ENCODE data around the gene SAE1.
"Not testable (repeated sequence)": the region's sequence is repeated elsewhere in the genome, so short reads cannot be mapped to it uniquely, and the experiment has no call there.

The SAE1 gene

DNA sequence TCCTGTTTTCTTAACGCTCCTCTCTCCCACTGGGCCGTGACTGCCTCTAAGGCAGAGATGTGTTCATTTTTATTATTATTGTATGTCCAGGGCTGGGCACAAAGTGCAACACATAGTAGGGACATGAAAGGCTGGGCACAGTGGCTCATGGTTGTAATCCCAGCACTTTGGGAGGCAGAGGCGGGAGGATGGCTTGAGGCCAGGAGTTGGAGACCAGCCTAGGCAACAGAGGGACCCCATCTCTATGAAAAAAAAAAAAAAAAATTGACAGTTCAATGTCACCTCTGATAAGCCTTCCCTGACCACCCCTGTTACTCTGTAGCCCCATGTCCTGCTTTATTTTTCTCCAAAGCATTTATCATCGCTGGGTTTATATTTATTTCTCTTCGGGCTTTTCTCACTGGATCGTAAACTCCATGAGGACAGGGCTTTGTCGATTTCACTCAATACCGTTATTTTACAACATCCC, 481 bp upstream of the SAE1 start:
- no peak for DNase-seq

DNA sequence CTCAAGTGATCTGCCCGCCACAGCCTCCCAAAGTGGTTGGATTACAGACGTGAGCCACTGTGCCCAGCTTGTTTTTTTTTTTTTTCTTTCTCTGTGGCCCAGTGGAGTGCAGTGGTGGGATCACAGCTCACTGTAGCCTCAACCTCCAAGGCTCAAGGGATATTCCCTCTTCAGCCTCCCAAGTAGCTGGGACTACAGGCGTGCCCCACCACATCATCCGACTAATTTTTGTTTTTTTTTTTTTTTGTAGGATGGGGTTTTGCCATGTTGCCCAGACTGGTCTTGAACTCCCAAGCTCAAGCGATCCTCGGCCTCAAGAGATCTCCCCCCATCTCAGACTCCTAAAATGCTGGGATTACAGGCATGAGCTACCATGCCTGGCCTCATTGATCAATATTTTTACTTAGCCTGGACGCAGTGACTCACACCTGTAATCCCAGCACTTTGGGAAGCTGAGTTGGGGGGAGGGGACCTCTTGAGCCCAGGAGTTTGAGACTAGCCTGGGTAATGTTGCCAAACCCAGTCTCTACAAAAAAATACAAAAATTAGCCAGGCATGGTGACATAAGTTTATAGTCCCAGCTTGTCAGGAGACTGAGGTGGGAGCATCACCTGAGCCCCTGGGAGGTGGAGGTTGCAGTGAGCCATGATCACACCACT, 1.7 kb downstream of the SAE1 start:
- no peak for DNase-seq

DNA sequence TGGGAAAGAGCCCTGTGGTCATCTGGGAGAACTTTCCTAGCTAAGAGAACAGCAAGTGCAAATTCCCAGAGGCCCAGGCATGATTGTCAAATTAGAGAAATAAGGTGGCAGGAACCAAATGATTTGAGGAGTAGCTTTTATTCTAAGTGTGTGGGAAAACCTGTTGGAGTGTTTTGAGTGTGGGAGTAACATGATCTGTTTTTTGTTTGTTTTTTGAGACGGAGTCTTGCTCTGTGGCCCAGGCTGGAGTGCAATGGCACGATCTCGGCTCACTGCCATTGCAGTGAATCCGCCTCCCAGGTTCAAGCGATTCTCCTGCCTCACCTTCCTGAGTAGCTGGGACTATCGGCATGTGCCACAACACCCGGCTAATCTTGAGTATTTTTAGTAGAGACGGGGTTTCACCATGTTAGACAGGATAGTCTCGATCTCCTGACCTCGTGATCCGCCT, 2.4 kb downstream of the SAE1 start:
- no peak for DNase-seq

DNA sequence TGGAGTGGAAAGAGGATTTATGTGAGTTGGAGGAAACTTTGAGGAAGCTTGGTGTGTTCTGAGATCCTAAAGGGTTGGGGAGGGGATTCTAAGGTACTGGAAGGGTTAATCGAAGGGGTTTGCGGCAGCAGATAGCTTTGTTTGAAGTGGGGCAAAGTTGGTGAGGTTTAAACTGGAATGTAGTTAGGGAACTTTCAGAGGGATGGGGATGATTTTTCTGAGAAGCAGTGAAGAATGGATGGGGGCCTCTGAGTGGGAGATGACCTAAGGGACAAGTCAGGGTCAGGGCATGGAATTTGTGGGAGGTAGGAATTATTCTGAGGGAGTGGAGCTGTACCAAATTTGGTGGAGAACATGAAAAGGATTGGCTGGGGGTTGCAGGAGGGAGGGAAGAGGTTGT, 3.9 kb downstream of the SAE1 start:
- no peak for DNase-seq

DNA sequence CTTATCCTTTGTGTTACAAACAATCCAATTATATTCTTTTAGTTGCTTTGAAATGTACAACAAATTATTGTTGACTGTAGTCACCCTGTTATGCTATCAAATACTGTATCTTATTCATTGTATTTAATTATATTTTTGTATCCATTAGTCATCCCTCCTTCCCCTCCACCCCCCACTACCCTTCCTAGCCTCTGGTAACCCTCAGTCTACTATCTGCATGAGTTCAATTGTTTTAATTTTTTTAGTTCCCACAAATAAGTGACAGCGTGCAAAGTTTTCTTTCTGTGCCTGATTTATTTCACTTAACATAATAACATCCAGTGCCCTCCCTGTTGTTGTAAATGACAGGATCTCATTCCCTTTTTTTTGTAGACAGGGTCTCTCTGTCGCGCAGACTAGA, 4.5 kb downstream of the SAE1 start:
- no peak for DNase-seq

DNA sequence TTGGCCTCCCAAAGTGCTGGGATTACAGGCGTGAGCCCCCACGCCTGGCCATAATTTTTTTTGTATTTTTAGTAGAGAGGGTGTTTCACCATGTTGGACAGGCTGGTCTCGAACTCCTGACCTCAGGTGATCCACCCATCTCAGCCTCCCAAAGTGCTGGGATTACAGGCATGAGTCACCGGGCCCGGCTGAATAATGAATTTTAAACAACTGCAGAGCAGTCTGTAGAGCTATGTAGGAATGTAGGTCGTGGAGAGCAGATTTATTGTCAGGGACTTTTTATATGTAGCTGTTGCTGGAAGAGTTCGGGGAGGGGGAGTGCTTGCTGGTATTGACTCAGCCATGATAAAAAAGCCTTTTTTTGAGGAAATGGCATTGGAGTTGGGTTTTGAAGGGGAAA, 10.6 kb downstream of the SAE1 start:
- DNase-seq = not testable (repeated sequence)

DNA sequence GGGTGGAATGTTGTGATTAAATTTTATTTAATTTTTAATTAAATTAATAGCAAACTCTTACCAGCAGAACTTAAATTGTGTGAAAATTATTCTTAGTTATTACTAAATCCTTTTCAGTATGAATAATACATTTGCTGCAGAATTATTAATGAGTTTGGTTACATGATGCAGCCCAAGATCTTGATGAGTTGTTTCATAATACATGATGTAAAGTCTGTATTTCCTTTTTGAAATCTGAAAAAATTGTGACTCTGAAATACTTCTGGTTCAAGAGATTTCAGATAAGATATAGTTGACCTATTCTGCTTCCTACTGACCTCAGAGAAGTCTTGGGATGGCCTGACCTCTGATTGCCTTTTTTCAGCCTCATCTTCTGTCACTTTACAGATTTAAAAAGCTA, 11.1 kb downstream of the SAE1 start:
- DNase-seq = peak in 2 of 4 experiments; percentile 10 to 11

DNA sequence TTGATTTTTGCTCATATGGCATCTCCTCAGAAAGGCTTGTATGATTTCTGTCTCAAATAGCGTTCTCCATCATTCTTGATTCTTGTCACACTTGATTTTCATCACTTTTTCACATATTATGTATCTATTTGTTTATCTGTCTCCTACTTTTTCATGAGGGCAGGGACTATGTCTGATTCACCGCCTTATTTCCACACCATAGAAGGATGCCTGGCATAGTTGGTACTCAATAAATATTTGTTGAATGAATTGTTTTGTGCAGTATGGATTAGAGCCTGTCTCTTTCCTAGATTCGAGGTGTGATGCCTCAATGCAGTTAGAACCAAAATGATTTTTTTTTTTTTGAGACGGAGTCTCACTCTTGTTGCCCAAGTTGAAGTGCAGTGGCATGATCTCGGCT, 12.1 kb downstream of the SAE1 start:
- DNase-seq = no peak

DNA sequence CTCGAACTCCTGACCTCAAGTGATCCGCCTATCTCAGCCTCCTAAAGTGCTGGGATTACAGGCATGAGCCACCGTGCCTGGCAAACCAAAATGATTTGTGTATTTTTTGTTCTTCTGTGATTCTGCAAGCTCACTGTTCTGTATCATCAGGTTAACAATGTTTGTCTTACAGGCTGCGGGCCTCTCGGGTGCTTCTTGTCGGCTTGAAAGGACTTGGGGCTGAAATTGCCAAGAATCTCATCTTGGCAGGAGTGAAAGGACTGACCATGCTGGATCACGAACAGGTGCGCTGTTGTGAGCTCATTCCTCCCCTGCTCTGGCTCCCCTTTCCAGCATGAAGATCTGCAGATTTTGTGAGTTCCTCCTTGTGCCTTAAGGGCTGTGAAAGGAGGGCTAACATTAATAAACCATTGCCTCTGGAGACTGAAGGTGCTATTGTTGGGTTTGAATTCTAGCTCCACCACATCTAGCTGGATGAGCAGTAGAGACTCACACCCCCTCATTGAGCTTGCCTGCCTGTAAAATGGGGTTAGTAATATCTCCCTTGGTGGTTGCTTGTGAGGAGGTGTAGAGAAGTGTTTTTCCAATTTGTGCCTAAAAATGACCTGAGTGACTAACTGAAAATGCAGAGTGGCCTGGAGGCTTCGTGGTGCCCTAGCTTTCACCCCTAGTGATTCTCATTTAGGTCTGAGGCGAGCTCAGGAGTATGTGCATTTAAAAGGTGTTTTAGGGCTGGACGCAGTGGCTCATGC, 12.9 kb downstream of the SAE1 start:
- no peak for DNase-seq

DNA sequence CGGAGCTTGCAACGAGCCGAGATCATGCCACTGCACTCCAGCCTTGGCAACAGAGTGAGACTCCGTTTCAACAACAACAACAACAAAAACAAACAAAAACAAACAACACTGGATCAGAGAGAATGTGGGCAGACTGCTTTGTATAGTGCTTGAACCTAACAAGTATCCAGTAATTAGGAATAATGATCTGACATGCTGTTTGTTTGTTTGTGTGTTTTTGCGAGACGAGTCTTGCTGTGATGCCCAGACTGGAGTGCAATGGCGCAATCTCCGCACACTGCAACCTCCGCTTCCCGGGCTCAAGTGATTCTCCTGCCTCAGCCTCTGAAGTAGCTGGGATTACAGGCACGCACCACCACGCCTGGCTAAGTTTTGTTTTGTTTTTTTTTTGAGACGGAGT, 14.0 kb downstream of the SAE1 start:
- no peak for DNase-seq

DNA sequence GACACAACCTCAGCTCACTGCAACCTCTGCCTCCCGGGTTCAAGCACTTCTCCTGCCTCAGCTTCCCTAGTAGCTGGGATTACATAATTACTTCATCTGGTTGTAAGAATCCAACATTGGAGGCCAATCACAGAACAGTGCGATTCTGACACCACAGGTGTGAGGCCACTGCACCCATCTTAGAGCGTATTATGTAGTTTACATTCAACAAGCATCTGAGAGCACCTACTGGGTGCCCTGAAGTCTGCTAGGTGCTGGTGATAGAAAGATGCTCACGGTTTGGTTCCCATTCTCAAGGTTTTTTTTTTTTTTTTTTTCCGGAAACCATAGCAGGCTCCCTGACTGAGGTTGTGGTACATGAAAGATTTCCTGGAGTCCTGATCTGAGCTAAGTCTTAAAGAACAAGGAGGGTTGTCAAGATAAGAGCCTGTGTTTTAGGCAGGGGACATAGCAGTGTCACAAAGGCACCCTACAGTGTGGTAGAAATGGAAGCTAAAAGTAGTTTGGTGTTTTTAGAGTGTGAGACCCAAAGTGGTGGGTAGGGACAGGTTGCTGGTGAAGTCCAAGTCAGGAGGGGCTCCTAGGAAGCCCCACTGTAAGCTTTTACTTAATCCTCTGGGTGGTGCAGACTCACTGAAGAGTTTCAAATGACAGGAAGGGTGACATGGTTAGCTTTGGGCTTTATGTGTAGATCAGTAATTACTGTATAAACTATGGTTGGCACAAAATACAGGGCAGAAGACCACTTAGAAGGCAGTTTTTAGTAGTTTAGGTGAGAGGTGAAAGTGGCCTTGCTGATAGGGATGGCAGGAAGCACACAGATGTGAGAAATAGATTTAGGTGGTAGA, 15.2 kb downstream of the SAE1 start:
- DNase-seq = no peak

DNA sequence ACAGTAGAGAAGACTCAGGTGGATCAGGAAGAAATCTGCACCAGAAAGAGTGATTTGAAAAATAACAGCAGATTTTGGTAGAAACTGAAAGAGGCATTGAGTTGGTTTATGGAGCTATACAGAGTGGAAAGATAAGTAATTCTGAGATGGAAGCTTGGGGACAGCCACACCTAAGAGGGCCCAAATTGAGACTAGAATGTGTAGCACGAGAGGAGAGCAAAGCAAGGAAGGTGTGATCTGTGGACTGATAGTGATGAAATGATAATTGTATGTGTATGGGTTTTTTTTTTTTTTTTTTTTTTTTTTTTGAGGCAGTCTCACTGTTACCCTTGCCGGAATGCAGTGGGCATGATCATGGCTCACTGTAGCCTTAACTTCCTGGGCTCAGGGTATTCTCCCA, 16.3 kb downstream of the SAE1 start:
- no peak for DNase-seq

DNA sequence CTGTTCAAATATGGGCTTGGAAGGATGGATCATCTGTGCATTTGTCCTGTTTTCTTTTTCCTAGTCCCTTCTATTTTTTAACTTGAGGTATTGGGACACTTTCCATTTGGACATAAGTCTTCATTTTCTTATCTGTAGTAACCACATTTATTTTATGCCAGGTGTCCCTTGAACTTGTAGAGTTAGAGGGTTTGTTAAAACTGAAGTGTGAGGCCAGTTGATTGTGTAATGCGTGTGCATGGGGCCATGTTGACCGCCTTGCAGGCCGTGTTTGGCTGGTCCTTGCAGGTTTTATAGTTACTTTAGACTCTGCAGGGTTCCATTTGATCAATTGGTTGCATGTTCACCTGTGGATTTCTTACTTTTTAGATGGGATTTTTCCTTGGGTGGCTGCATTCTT, 21.0 kb downstream of the SAE1 start:
- DNase-seq = no peak

DNA sequence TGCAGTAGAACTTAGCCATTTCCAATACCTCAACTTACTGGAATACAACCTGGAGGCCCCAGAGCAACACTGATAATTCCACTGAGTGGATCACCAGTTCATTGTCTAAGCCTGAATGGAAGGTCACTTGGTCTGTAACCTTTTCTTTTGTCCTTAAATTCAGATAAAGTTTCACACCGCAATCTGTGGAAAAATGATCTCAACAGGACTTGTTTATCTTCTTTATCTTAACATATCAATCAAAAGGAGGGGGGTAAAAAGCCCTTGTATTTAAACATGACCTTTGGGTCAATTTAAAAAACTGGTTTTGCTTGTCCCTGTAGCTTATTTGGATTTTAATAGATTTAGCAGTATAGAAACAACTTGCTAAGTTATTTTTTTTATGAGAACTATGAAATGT, 21.6 kb downstream of the SAE1 start:
- DNase-seq = no peak

DNA sequence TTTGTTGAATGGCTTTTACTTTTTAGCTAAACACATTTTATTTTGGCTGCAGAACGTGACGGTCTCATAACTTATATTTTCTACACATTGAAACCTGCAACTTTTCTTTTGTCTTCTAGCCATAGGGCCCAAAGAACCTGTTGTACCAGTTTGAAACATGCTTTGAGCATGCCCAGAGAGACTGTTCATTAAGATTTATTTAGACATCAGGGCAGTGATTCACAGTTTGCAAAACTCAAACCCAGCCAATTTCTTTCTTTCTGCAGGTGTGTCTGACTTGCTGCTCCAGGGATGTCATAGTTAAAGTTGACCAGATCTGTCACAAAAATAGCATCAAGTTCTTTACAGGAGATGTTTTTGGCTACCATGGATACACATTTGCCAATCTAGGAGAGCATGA, 22.0 kb downstream of the SAE1 start:
- DNase-seq = no peak

DNA sequence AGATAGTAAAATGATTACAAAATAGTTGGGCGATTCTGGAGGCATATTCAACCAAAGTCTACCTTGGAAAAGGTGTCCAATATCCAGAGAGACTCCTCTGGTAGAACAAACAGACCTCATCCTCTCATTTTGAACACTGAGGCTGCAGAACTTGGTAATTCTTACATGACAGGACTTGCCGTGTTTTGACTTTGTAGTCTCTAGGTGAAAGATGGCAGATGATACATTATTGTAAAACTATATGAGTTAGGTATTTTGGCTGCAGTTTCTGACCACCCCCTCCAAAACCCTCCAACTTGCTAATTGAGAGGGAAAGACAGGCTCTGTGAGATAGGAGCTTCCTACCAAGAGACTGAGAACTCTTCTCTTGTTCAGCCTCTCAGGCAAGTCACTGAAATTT, 22.6 kb downstream of the SAE1 start:
- DNase-seq = no peak

DNA sequence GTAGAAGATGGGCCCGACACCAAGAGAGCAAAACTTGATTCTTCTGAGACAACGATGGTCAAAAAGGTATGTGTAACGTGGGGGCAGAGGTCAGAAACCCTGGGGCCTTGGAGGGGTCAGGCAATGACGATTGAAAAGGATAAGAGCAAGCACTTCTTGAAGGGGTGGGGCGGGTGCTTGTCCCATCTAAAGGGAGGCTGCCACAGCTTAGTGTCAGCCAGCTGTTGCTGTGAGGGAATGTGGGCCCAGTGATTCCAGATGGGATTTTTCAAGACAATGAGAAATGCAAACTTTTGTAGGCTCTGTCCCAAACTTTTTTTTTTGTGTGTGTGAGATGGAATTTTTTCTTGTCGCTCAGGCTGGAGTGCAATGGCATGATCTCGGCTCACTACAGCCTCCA, 24.5 kb downstream of the SAE1 start:
- DNase-seq = no peak

DNA sequence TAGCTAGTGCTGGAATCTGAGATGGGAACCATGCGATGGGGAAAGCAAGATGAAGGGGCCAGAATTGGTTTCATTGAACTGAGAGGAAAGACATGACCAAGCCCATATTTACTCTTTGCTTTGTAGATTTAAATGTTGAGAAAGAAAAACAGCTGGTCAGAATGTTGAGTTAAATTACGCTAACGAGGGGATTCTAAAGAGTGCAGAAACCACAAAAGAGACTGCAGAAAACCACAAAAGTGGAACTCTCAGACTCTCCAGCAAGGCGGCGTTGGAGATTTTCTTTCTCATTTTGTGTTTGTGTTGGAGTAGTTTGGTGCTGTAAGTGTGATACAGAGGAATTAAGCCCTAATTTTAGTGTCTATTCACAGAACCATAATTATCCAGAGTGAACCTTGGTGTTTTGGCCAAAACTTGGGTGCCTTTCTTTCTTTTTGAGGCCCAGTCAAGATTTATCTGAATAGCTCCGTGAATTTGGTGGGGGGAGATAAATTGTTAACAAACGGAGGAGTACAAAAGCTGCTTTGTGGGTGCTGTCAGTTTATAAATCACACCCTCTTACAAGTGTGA, 26.3 kb downstream of the SAE1 start:
- peak; percentile 33 to 78 (median 63) for DNase-seq

DNA sequence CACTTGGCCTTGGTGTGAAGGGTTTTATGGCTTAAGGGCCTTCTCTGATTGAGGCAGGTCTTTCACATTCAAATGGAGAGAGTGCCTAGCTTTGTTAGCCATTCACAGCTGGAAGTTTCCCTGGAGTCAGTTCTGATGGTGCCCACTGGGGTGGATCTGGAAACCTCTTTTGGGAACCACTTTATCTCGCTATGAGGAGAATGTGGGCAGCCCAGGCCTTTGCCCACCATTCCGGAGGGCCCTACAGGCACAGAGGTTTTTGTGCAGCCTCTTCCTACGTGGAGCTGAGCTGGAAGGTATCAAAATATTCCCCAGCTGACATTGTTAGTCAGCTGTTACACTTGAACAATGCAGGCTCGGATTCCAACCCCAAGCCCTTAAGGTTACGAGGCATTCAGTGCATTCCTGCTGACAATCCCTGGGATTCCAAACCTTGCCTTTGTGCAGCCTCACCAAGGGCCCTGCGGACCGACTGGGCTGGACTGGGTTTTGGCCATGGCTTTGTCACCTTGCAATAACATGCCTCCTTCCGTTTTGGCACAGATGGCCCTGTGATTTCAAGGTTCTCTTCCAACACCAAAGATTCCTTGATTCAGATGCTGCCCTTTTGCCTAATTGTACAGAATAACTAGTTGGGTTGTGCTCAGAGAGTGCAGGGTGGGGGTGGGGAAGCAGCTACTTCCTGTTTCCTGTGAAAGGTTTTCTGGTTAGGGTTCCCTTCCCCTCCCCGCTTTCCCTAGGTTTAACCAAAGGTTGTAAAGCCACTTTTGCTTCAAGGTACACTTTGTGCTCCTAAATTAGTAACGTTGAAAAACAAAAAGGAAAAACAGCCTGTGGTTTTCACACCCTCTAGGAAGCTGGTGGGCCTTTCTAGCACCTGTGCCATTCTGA, 27.0 kb downstream of the SAE1 start:
- peak; percentile 47 to 70 (median 58) for DNase-seq

DNA sequence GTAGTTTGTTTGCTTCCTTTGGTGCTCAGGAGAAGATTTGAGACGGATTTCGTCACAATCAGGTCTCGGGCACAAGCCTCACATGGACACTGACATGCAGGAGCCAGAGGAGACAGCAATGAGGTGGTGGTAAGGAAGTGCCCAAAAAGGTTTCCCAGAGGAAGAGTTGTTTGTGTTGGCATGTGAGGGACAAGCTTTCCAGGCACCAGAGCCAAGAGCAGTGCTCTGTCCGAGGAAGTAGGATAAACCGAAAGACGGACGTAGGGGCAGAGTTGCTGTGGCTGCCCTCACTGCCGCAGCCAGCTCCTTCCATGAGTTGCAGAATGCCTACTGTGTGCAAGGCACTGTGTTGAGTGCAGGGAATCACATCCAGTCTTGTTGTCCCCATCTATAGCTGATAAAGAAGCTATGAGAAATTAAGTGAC, 27.7 kb downstream of the SAE1 start:
- peak in 1 of 4 experiments; percentile 9 for DNase-seq

DNA sequence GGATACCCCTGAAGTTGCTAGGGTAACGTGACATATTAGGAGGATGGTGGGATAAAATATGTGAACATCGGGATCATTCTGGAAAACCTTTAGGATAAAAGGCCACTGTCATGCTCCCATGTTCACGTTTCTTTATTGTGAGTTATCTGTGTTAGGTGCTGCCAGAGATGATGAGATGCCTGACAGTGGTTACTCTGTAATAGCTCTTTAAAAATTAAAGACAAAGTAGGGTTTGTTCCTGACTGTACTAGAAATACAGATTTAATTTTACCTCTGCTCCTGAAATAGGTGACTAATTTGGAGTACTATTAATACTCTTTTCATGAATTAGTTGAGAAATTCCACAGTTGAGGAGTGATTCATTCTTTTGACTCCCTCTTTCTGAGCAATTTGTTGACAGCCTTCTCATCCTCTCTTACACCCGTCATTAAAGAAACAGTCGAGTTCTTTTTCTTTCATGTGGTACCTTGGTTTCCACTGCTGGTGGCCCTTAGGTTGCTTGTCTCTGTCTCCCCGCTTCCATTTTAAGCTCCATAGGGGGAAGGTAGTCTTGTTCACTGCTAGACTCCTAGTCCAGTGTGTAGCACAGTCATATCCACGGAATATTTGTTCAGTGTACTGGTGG, 28.4 kb downstream of the SAE1 start:
- DNase-seq = no peak
